ENCODE data around the gene PPP6R3.

Gene PPP6R3

DNA sequence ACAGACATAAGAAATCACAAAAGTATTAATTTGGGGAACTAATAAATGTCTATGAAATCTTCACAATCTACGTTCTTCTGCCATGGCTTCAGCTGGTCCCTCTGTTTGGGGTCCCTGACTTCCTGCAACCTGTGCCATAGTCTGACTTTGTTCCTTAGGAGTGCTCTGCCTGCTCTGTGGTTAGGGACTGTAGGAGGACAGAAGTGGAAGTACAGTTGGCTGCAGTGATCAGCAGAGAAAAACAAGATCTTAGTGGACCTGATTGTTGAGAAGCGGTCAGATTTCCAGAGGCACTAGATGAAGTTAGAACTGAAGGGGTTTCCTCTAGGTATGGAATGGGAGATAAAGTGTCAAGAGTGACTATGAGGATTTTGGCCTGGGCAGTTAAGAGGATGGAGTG, 80.6 kb downstream of the PPP6R3 start:
- no peak overlapping the region for H3K4me3 ChIP-seq (replicated peaks in 1 of 2; ENCODE audit: low read depth in 2 of 2, low read length in 2 of 2)
- TF ChIP-seq, protein P1, sequence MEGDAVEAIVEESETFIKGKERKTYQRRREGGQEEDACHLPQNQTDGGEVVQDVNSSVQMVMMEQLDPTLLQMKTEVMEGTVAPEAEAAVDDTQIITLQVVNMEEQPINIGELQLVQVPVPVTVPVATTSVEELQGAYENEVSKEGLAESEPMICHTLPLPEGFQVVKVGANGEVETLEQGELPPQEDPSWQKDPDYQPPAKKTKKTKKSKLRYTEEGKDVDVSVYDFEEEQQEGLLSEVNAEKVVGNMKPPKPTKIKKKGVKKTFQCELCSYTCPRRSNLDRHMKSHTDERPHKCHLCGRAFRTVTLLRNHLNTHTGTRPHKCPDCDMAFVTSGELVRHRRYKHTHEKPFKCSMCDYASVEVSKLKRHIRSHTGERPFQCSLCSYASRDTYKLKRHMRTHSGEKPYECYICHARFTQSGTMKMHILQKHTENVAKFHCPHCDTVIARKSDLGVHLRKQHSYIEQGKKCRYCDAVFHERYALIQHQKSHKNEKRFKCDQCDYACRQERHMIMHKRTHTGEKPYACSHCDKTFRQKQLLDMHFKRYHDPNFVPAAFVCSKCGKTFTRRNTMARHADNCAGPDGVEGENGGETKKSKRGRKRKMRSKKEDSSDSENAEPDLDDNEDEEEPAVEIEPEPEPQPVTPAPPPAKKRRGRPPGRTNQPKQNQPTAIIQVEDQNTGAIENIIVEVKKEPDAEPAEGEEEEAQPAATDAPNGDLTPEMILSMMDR (IDR thresholded peaks at IDR 0.05; ENCODE audit: low read depth, low read length) = no peak
- DNase-seq (ENCODE audit: low read depth in 2 of 2) = no peak

DNA sequence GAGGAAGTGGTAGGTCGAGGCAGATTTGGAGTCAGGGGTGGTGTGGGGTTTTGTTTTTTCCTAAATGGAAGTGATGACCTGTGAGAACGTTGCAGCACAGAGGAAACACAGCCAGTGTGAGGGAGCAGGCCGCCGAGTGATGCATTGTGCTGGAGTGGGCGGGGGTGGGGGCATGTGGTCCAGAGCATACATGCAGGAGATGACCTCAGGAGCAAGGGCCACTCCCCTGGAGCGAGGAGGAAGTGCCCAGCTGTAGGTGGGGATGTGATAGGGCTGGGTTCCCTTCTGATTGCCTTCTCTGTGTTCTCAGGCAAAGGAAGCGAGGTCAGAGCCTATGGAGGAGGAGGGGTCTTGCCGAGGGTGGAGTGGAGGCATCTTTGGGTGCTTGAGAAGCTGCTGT, 81.4 kb downstream of the PPP6R3 start:
- peak in 1 of 2 donors; percentile 41 for DNase-seq (ENCODE audit: low read depth in 2 of 2)
- H3K4me3 ChIP-seq (replicated peaks in 1 of 2; ENCODE audit: low read depth in 2 of 2, low read length in 2 of 2) = no peak overlapping the region
- TF ChIP-seq, protein P1 (IDR thresholded peaks at IDR 0.05; ENCODE audit: low read depth, low read length) = no peak

DNA sequence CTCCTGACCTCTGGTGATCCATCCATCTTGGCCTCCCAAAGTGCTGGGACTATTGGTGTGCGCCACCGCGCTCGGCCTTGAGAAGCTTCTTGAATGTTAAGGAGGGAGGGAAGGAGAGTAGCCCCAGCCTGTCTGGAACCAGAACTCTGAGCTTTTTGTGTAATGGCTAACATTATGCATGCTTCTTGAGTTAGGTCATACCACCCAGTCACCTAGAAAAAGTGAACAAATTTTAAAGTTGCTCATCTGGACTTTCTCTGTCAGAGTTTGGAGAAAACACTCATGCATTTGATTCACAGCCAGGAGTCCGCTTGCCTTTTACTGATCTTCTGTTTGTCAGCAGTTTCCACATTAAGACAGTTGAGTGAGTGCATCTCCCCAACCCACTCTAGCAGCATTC, 82.1 kb downstream of the PPP6R3 start:
- DNase-seq (ENCODE audit: low read depth in 2 of 2) = peak; percentile 74 to 94
- TF ChIP-seq, protein P1 (IDR thresholded peaks at IDR 0.05; ENCODE audit: low read depth, low read length) = no peak
- no peak overlapping the region for H3K4me3 ChIP-seq (replicated peaks in 1 of 2; ENCODE audit: low read depth in 2 of 2, low read length in 2 of 2)

DNA sequence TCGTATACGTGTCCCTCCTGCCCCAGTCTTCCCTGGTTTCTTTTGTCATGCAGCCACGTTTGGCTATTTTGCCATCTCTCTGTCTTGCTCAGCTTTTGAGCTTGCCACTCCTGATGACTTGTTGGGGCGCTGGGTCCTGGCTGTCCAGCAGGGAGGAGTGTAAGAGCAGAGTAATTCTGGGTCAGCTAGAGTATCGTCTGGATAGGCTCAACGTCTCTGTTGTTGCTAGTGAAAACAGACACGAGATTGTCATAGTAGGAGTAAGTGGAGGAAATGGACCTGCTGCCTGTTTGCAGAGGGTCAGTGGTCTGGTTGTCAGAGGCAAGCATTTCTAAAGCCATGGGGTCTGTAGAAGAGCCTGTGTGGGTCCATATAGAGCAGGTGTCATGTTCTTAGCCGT, 83.0 kb downstream of the PPP6R3 start:
- TF ChIP-seq, protein P1 (IDR thresholded peaks at IDR 0.05; ENCODE audit: low read depth, low read length) = no peak
- H3K4me3 ChIP-seq (replicated peaks in 1 of 2; ENCODE audit: low read depth in 2 of 2, low read length in 2 of 2) = no peak overlapping the region
- DNase-seq (ENCODE audit: low read depth in 2 of 2) = no peak

DNA sequence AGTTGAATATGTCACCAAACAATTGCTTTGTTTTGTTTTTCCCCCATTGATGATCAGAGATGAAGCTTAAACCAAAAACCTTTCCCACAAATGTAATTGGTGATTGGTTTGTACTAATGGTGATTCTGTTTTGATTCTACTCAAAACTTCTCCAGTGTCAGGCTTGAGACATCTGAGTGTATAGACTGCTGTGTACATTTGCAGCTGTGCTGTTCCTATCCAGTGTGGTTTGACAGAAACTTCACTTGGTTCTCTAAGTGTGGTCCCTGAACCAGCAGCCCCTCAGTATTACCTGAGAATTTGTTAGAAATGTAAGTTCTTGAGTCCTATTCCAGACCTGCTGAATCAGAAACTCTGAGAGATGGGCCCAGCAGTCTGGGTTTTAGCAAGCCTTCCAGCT, 84.8 kb downstream of the PPP6R3 start:
- TF ChIP-seq, protein P1 (IDR thresholded peaks at IDR 0.05; ENCODE audit: low read depth, low read length) = no peak
- DNase-seq (ENCODE audit: low read depth in 2 of 2) = no peak
- no peak overlapping the region for H3K4me3 ChIP-seq (replicated peaks in 1 of 2; ENCODE audit: low read depth in 2 of 2, low read length in 2 of 2)

DNA sequence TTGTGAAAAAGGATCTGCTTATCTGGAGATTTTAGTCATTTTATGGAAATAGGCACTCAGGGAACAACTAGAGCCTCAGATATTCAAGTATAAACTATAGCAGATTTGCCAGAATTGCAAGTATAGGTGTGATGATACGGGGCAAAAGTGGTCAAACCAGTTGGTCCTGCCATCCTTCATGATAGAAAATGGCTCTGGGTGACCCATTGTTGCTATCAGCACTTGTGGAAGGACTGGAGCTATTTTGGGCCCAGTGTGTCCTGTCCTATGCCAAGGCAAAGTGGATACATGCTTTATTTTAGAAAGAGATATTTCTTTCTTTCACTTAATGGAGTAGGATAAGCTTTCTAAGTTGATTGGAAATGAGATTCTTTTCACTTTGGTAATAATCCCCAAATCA, 85.2 kb downstream of the PPP6R3 start:
- H3K4me3 ChIP-seq (replicated peaks in 1 of 2; ENCODE audit: low read depth in 2 of 2, low read length in 2 of 2) = no peak overlapping the region
- TF ChIP-seq, protein P1 (IDR thresholded peaks at IDR 0.05; ENCODE audit: low read depth, low read length) = no peak
- no peak for DNase-seq (ENCODE audit: low read depth in 2 of 2)

DNA sequence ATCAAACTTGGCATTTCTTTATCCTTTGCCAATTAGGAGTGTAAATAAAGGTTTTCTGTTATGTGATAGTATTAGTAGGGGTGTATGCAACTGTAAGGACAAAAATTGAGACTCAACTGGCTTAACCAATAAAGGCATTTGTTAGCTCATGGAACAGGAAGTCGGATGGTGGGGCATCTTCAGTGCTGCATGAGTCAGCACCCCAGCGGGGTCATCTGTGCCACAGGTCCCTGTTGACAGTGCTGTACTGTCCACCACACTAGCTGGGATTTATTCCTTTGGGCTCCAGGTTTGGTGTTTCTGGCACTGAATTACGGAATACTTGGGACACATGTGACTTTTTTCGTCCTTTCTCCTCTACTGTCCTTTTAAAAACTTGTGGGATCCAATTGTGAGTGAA, 86.0 kb downstream of the PPP6R3 start:
- DNase-seq (ENCODE audit: low read depth in 2 of 2) = peak in 1 of 2 donors; percentile 42
- TF ChIP-seq, protein P1 (IDR thresholded peaks at IDR 0.05; ENCODE audit: low read depth, low read length) = no peak

More for the DNA sequence above, 86.0 kb downstream of the PPP6R3 start:
- no peak overlapping the region for H3K4me3 ChIP-seq (replicated peaks in 1 of 2; ENCODE audit: low read depth in 2 of 2, low read length in 2 of 2)
